H54 (cell line): Measurements from ENCODE around the gene ITM2C.

Experiments used
- DNase-seq: peaks from one replicate; pipeline ENCODE4 v3.0.0; 2011; ENCODE audit warnings: low spot score, mixed read lengths; ENCODE audit not compliant: insufficient read length
- FAIRE-seq: peaks from 3 replicates; lab custom pipeline; 2011; peaks lifted over from hg19 to GRCh38; lab: Jason Lieb, UNC
- POLR2A ChIP-seq: IDR thresholded peaks from 2 replicates; pipeline ENCODE4 v1.6.1; 2011; ENCODE audit warnings: low read depth, mild to moderate bottlenecking, low read length

Gene ITM2C

GRCh38 chr2:230906471-230907230 is 41.9 kb downstream of the ITM2C start:
- no peak for TF ChIP-seq POLR2A
- DNase-seq = no peak
- FAIRE-seq = no peak

GRCh38 chr2:230907361-230908091 is 42.8 kb downstream of the ITM2C start:
- no peak for TF ChIP-seq POLR2A
- no peak for FAIRE-seq
- no peak for DNase-seq

GRCh38 chr2:230908092-230908594 is 43.4 kb downstream of the ITM2C start:
- FAIRE-seq (no peak), DNase-seq (no peak)
- TF ChIP-seq POLR2A = no peak

GRCh38 chr2:230908595-230909191 is 44.0 kb downstream of the ITM2C start:
- FAIRE-seq (peak; percentile 80), DNase-seq (peak; percentile 81)
- TF ChIP-seq POLR2A = no peak

GRCh38 chr2:230909841-230910545 is 45.3 kb downstream of the ITM2C start:
- TF ChIP-seq POLR2A = no peak
- FAIRE-seq (no peak), DNase-seq (no peak)

- TF ChIP-seq POLR2A = no peak
- DNase-seq (no peak), FAIRE-seq (no peak)
These were observed 45.9 kb downstream of the ITM2C start for GRCh38 chr2:230910546-230911177.

- FAIRE-seq (no peak), DNase-seq (no peak)
- no peak for TF ChIP-seq POLR2A
These were observed 47.3 kb downstream of the ITM2C start for GRCh38 chr2:230912046-230912445.

GRCh38 chr2:230912724-230913123 is 48.0 kb downstream of the ITM2C start:
- FAIRE-seq = no peak
- no peak for DNase-seq
- no peak for TF ChIP-seq POLR2A

- no peak for FAIRE-seq
- DNase-seq = no peak
- no peak for TF ChIP-seq POLR2A
These were observed 48.8 kb downstream of the ITM2C start for GRCh38 chr2:230913406-230914143.

- DNase-seq (no peak), FAIRE-seq (no peak)
- TF ChIP-seq POLR2A = no peak
These were observed 50.1 kb downstream of the ITM2C start for GRCh38 chr2:230914886-230915285.

- DNase-seq (no peak), FAIRE-seq (no peak)
- TF ChIP-seq POLR2A = no peak
These were observed 50.6 kb downstream of the ITM2C start for GRCh38 chr2:230915319-230915718.

GRCh38 chr2:230916218-230916617 is 51.5 kb downstream of the ITM2C start:
- no peak for FAIRE-seq
- no peak for DNase-seq
- no peak for TF ChIP-seq POLR2A
